Nucleus accumbens (tissue), 56 donors: Measurements from ENCODE around the gene TP63.
"Not testable (repeated sequence)": the region's sequence is repeated elsewhere in the genome, so short reads cannot be mapped to it uniquely, and the experiment has no call there.

Experiments
- DNase-seq, 56 donors: peaks; one replicate each; lab custom pipeline; 2025; lab: John Stamatoyannopoulos, UW

Gene TP63

GRCh38 chr3:189625071-189625470, 6.1 kb upstream of the TP63 start:
- no peak for DNase-seq

GRCh38 chr3:189625572-189625971, 5.6 kb upstream of the TP63 start:
- no peak for DNase-seq

GRCh38 chr3:189626286-189626685, 4.9 kb upstream of the TP63 start:
- no peak for DNase-seq

- no peak for DNase-seq
These were observed 1.3 kb upstream of the TP63 start for GRCh38 chr3:189629803-189630455.

- DNase-seq: no peak
These were observed 319 bp upstream of the TP63 start for GRCh38 chr3:189630767-189631372.

- no peak for DNase-seq
These were observed 220 bp downstream of the TP63 start for GRCh38 chr3:189631409-189631808.

- no peak for DNase-seq
These were observed 1.1 kb downstream of the TP63 start for GRCh38 chr3:189632242-189632641.

- DNase-seq: no peak
These were observed 4.2 kb downstream of the TP63 start for GRCh38 chr3:189635339-189635738.

GRCh38 chr3:189636048-189636447, 4.9 kb downstream of the TP63 start:
- DNase-seq: no peak

GRCh38 chr3:189637750-189638149, 6.6 kb downstream of the TP63 start:
- no peak for DNase-seq

GRCh38 chr3:189638276-189639031, 7.3 kb downstream of the TP63 start:
- DNase-seq: no peak

GRCh38 chr3:189641776-189642175, 10.6 kb downstream of the TP63 start:
- DNase-seq: no peak

- DNase-seq: no peak
These were observed 15.8 kb downstream of the TP63 start for GRCh38 chr3:189646853-189647542.

- DNase-seq: no peak
These were observed 20.9 kb downstream of the TP63 start for GRCh38 chr3:189652042-189652441.

GRCh38 chr3:189655617-189656016, 24.4 kb downstream of the TP63 start:
- no peak for DNase-seq

- no peak for DNase-seq
These were observed 28.4 kb downstream of the TP63 start for GRCh38 chr3:189659571-189659970.

- DNase-seq: no peak
These were observed 33.1 kb downstream of the TP63 start for GRCh38 chr3:189664311-189664710.

- not testable (repeated sequence) for DNase-seq
These were observed 41.2 kb downstream of the TP63 start for GRCh38 chr3:189672346-189672745.

GRCh38 chr3:189673535-189673934, 42.3 kb downstream of the TP63 start:
- no peak for DNase-seq

GRCh38 chr3:189674249-189674913, 43.2 kb downstream of the TP63 start:
- no peak for DNase-seq

GRCh38 chr3:189677667-189678066, 46.5 kb downstream of the TP63 start:
- DNase-seq: no peak
